Measurements from ENCODE around the gene OR2B2.

DNA sequence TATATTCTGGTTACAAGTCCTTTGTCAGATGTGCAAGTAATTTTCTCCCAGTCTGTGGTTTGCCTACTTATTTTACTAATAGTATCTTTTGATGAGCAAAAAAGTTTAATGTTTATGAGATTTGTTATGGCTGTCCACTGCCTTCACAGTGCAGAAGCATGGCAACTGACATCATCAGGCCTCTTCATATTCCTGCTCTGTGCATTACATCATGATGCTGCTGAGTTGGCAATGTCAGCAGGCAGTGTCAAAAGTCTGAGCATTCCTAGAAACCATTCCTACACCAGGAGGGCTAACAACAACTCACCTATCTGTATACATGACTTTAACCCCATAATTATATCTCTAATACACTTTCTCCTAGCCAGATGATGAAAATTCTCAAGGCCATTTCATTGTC lies 10.8 kb upstream of the OR2B2 start:
- TF ChIP-seq, protein P1, sequence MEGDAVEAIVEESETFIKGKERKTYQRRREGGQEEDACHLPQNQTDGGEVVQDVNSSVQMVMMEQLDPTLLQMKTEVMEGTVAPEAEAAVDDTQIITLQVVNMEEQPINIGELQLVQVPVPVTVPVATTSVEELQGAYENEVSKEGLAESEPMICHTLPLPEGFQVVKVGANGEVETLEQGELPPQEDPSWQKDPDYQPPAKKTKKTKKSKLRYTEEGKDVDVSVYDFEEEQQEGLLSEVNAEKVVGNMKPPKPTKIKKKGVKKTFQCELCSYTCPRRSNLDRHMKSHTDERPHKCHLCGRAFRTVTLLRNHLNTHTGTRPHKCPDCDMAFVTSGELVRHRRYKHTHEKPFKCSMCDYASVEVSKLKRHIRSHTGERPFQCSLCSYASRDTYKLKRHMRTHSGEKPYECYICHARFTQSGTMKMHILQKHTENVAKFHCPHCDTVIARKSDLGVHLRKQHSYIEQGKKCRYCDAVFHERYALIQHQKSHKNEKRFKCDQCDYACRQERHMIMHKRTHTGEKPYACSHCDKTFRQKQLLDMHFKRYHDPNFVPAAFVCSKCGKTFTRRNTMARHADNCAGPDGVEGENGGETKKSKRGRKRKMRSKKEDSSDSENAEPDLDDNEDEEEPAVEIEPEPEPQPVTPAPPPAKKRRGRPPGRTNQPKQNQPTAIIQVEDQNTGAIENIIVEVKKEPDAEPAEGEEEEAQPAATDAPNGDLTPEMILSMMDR (IDR thresholded peaks at IDR 0.05), result no peak
- no peak for TF ChIP-seq POLR2A (IDR thresholded peaks at IDR 0.05)

All from esophagus squamous epithelium (tissue), 4 donors.